ENCODE data around the gene FTCD.
"Not testable (repeated sequence)": the region's sequence is repeated elsewhere in the genome, so short reads cannot be mapped to it uniquely, and the experiment has no call there.

FTCD gene

GRCh38 chr21:46140352-46141003 lies 14.9 kb downstream of the FTCD start:
- DNase-seq (ENCODE audit: low spot score): not testable (repeated sequence)

DNA sequence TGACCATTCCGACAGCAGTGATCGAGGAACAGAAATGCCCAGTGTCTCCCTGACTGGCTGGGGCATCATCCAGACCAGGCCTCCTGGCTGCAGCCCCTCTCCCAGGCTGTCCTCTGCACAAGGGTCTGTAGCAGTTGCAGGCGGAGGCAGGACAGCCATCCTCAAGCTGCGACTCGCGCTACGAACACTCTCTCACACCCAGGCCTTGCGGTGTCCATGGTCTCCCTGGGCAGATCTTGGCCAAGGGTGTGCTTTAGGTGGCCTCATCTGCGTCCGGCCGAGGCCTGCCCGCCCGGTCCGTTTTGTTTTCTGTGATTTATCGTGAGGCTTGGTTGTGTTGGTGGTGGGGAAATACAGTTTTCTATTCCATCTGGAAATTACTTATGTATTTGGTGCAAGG lies 15.7 kb downstream of the FTCD start:
- no peak for DNase-seq (ENCODE audit: low spot score)

DNA sequence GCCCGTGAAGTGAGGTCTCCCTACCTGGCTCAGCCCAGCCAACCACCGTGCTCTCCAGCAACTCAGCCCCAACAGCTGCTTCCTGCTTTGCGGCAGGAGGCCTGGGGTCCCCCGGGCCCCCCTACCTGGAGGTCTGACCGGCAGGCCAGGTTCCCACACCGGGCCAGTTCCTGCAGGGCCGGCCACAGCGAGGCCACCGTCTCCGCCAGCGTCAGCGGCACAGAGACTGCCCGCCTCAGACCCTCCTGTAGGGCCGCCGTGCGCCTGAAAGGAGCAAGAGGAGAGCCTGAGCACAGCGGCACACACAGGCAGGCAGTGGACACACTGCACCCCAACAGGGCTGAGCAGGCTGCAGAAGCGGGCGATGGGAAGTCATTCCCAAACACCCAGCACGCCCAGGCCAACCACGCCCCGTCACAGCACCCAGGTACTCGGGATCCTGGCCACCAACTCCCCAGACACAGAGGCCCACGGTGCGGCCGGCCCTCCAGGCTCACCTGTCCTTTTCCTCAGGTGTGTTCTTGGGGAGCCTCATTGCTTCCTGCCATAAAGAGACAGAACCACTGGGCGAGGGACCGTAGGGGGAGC lies 16.9 kb downstream of the FTCD start:
- no peak for DNase-seq (ENCODE audit: low spot score)

- DNase-seq (ENCODE audit: low spot score): no peak
These were observed 17.5 kb downstream of the FTCD start for GRCh38 chr21:46137908-46138307.

DNA sequence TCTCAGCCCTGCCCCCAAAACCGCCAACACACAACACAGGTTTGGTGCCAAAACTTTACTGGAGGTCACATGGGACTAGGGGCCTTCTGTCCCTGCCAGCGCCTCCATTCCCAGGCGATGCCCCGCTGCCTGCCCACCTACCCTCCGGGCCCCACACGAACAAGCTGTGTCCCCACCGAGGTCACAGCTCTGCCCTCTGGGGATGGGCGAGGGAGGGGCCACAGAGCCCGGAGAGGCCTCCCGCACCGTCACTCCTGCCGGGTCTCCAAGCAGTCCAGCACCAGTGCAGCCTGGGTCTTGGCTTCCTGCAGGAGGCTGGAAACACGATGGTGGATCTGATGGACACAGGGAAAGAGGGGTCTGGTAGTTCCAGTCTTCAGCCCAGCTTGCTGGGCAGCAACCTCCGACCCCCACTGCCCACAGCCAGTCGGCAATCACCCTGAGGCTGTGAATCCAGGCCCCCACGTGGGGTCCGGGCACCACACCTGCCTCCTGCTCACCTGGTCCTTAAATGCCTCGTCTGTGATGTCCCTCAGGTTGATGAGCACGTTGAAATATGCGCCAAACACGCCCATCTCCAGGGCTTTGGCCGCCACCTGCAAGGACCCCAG lies 18.5 kb downstream of the FTCD start:
- no peak for DNase-seq (ENCODE audit: low spot score)

- no peak for DNase-seq (ENCODE audit: low spot score)
These were observed 19.5 kb downstream of the FTCD start for GRCh38 chr21:46135782-46136395.

DNA sequence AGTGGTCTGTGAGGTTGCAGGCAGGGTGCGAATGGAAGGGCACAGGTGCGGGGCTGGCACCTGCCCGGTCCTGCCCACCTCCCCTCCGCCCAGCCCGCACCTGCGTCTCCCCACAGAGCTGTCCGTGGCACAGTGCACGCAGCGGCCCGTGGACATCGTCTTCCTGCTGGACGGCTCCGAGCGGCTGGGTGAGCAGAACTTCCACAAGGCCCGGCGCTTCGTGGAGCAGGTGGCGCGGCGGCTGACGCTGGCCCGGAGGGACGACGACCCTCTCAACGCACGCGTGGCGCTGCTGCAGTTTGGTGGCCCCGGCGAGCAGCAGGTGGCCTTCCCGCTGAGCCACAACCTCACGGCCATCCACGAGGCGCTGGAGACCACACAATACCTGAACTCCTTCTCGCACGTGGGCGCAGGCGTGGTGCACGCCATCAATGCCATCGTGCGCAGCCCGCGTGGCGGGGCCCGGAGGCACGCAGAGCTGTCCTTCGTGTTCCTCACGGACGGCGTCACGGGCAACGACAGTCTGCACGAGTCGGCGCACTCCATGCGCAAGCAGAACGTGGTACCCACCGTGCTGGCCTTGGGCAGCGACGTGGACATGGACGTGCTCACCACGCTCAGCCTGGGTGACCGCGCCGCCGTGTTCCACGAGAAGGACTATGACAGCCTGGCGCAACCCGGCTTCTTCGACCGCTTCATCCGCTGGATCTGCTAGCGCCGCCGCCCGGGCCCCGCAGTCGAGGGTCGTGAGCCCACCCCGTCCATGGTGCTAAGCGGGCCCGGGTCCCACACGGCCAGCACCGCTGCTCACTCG lies 23.3 kb downstream of the FTCD start:
- DNase-seq (ENCODE audit: low spot score): no peak

DNA sequence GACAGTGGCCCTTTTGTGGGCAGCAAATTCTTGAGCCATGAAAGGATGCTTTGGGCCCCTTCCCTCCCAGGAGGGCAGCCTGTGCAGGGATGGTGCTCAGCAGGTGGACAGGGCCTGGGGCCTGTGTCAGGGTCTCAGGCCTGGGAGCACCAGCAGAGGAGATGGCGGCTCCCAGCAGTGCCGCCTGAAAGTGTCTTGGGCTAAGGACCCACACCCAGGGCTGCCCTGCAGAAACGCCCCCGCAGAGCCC lies 23.9 kb downstream of the FTCD start:
- no peak for DNase-seq (ENCODE audit: low spot score)

GRCh38 chr21:46130831-46131587 lies 24.4 kb downstream of the FTCD start:
- DNase-seq (ENCODE audit: low spot score): no peak

DNA sequence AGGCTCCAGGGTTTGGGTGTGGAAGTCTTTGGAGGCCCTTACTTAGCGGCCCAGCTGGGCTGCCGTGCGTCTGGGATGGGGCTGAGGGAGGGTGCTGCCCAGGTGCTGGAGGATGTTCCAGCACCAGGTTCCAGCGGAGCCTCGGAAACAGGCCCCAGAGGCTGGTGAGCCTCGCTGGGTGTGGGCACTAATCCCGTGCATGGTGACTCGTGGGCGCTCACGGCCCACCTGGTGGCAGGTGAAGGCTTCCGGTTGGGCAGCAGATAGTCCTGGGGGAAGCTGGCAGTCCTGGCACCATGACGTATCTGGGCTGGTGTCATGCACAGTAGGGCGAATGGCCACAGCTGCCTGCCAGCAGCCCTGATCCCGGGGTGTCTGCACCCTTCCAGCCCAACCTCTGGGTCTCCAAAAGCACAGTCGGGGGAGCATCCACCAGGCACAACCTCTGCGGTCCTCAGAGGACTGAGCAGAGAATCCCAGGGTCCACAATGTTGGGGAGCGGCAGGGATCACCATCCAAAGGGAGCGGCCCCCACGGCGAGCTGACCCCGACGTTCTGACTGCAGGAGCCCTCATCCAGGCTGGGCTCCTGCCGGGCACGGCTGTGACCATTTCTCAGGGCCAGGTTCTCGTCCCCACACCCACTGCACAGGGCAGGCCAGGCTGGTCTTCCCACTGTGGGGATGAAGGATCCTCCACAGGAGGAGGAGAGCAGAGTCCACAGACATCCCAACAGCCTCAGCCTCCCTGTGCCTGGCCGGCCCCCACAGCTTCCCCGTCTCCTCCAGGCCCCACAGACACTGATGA lies 25.3 kb downstream of the FTCD start:
- no peak for DNase-seq (ENCODE audit: low spot score)

GRCh38 chr21:46128933-46129571 lies 26.3 kb downstream of the FTCD start:
- no peak for DNase-seq (ENCODE audit: low spot score)

DNA sequence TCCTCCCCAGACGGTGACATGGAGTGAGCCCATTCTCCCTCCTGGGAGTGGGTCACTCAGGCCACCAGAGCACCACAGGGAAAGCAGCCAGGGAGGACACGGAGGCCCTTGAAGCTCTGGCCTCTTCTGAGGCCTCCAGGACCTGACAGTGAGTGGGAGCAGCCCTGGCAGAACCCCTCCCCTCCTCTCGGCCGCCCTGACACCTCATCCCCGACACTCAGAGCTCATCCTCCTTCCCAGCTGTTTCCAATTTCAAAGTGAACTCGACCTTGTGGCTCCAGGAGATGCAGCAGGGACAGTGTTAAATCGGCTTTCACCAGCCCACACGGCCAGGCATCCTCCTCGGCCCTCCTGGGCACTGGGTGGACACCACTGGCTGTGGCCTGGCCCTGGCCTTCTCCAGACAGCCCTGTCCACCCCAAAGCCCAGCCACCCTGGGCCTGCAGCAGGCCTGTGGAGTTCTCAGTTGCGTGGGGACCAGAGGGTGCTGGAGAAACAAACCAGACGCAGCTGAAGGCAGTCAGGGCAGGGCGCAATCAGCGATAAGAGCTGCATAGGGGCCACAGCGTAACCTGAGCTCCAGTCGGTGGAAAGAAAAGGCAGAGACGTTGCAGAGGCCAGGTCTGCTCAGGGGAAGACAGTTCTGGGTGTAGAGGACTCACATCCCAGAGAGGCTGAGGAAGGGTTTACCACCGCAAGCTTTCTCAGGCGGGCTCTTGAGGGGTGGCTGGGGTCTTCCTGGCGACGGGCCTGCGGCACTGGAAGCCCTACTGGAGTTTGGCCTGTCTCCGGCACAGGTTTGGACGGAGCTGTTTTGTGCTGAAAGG lies 27.1 kb downstream of the FTCD start:
- no peak for DNase-seq (ENCODE audit: low spot score)

- no peak for DNase-seq (ENCODE audit: low spot score)
These were observed 27.9 kb downstream of the FTCD start for GRCh38 chr21:46127239-46128105.

GRCh38 chr21:46126309-46127238 lies 28.8 kb downstream of the FTCD start:
- peak; percentile 28 for DNase-seq (ENCODE audit: low spot score)

DNA sequence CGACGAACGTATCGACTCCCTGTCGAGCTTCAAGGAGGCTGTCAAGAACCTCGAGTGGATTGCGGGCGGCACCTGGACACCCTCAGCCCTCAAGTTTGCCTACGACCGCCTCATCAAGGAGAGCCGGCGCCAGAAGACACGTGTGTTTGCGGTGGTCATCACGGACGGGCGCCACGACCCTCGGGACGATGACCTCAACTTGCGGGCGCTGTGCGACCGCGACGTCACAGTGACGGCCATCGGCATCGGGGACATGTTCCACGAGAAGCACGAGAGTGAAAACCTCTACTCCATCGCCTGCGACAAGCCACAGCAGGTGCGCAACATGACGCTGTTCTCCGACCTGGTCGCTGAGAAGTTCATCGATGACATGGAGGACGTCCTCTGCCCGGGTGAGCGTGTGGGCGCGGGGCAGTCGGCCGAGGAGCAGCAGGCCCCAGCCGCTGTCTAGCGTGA lies 29.5 kb downstream of the FTCD start:
- DNase-seq (ENCODE audit: low spot score): peak; percentile 30

DNA sequence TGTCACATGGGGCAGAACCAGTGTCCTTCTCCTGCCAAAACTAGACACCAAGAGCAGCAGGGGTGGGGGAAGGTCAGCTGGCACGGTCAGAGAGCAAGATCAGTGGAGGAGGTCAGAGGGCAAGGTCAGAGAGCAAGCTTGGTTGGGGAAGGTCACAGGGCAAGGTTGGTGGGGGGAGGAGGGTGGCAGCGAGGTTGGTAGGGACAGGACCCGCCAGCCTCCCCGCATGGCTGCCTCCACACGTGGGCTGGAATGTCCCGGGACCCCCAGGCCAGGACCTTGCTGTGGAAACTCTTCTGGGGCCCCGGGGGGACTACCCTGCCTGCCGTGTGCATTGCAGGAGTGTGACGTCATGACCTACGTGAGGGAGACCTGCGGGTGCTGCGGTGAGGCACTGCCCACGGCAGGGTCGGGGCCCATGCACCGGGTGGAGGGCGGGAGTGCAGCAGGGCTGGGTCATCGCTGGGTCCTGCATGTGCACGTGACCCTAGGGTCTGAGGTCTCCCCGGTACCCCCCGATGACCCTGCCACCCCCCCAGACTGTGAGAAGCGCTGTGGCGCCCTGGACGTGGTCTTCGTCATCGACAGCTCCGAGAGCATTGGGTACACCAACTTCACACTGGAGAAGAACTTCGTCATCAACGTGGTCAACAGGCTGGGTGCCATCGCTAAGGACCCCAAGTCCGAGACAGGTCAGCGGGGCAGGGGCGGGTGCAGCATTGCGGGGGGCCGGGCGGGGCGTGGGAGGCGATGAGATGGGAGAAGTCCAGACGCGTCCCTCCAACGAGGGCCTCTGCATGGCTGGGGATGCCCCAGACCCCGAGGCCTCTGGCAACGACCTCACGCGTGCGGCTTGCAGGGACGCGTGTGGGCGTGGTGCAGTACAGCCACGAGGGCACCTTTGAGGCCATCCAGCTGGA lies 30.2 kb downstream of the FTCD start:
- DNase-seq (ENCODE audit: low spot score): peak; percentile 29

Measured in D341Med (cell line).